HG03520 (cell line): ENCODE measurements around the gene TGFB2.

ENCODE experiments used
- ATAC-seq: cut with Tn5 transposase; IDR thresholded peaks from one replicate; pipeline ENCODE4 v1.9.1; 2021; ENCODE audit warnings: mild to moderate bottlenecking, moderate library complexity; ENCODE audit not compliant: unreplicated experiment

Gene TGFB2

GRCh38 chr1:218383681-218384080 lies 38.5 kb downstream of the TGFB2 start:
- ATAC-seq: no peak

- no peak for ATAC-seq
Observed at GRCh38 chr1:218384581-218384993, 39.5 kb downstream of the TGFB2 start.

DNA sequence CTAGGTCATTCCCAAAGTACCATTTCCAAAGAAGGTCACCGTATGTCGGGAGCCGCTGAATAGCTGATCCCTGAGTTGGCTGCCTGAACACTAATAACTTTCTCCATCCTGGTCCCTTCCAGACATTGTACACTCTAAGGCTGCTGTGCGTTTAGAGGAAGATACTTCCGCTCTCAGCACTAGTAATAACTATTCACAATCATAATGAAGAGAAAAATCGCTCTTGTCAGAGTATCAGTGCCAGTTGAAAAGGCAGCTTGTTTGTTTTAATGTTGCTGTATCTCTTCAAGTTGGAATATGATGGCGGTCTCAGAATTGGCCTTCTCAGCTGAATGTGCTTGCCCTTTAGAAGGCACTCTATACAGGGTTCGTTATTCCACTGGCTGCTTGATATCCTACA lies 43.5 kb downstream of the TGFB2 start:
- ATAC-seq: no peak

GRCh38 chr1:218390618-218391017 lies 45.5 kb downstream of the TGFB2 start:
- no peak for ATAC-seq

- no peak for ATAC-seq
Observed at GRCh38 chr1:218392780-218393179, 47.6 kb downstream of the TGFB2 start.

DNA sequence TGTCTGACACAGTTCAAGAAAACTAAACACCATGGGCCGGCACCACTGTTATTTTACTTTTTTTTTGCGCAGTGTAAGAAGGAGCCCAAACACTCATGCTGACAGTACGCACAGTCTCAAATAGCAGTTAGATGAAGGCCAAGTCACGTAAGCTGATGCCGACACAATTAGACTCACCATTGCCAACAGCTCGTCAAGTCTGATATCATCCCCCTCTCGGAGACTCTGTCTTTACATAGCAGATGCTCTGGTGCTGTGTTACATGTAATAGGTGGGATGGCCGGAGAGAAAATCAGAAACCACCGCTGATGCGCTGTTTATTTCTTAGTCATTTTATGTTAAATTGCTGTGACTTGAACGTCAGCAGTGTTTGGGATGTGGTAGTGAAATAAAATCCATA lies 49.3 kb downstream of the TGFB2 start:
- no peak for ATAC-seq

DNA sequence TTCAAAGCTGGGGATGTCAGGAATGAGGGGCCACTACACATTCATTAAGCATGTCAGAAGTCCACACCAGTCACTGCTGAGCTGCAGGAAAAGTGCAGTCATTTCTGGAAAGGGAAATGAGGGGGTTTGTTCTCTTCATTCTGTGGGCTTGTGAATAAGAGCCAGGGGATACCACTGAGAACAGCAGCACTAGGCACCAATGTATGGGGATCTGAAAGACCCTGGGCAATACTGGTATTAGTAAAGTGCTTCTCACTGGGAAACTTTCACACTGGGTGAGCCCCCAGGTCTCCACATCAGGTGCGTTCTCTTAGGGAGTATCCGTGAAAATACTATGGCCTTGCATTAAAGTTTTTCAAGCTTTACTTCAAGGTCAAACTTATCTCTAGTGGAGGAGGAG lies 49.9 kb downstream of the TGFB2 start:
- ATAC-seq: no peak

DNA sequence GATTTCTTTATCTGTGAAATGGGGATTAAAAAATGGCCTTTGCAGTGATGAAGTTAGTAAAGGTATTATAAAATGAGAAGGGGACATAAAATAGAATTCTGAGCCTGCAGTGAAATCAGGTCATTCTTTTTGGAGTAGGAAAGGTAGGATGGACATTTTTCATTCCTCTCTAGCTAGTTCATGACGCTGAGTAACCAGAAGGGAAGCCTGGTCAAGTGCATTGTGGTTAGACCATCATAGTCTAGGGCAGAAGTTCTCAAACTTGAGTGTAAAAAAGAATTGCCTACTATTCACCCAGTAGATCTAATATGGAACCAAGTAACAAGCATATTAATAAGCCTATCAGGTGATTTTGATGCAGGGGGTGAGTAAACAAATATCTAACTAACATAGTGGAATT lies 50.8 kb downstream of the TGFB2 start:
- no peak for ATAC-seq

DNA sequence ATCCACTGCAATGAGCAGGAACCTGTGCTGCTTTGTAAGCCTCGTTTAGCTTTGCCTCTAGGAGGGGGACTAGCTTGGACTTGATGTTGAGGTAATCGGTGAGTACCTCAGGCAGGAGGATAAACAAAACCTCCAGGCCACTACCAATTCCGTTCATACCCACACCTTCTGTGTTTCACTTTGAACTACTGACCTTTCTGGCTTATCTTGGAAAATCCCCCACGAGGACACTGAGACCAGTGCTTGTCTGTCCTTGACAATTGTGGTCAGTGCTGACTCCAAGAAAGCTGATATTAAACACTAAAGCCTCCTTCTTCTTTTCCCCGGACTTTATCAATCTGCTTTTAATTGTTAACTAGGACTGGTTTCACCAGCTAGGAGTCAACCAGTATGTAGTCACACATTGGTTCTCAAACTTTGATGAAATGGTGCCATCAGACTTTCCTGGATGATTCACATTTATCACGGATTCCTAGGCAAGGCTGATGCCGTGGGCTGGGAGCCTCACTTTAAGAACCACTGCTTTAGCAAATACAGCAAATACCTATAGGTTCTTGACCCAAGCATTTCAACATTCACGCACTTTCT lies 52.7 kb downstream of the TGFB2 start:
- ATAC-seq: no peak

DNA sequence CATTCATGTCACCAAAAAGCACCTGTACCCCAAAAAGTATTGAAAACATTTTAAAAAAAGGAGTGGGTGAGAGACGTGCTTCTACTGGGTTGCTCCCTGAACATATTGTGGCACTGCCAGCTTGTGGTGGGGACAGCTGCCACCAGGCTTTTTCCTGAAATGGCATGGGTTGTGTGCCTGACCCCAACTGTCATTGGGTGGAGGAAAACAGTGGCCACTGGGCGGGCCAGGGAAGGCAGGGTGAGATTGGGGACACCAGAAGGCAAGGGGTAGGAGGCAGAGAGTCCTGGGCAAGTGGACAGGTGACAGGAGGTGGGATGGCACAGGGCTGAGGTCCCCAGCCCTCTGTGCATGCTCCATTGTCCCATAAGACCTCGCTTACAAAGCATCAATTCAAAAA lies 55.5 kb downstream of the TGFB2 start:
- ATAC-seq: no peak

GRCh38 chr1:218401441-218401997 lies 56.4 kb downstream of the TGFB2 start:
- ATAC-seq: no peak

DNA sequence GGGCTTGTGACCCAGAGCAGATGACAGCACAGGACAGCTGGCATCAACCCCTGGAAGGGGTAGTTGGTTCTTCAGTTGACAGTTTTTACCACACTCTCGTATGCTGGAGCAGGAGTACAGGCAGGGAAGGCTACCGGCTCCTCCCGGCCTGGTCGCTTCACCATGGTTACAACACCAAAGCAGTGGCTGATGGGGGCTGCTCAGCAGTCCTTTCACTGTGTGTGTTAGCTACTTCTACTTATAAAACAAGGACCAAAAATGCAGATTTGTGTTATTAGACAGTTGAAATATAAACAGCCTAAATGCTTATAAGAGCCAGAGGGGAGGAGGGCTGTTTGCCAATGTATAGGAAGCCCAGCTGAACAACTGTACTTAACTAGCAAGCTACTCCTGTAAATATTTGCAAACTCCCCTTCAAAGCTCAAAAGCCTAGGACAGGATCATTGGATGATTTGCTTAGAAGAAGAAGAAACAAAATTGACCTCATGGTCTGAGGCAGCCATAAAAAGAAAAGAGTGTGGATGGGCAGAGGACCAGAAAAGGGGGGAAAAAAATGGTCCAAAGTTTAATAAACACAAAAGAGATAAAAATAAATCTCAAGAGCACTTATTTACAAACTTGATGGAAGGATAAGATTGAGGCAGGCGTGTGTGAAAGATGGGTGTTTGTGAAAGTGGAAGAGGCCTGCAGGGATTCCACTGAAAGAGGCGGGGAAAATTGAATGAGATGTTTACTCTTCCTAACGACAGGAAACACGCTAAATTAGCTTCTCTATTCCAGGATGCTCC lies 57.1 kb downstream of the TGFB2 start:
- no peak for ATAC-seq

DNA sequence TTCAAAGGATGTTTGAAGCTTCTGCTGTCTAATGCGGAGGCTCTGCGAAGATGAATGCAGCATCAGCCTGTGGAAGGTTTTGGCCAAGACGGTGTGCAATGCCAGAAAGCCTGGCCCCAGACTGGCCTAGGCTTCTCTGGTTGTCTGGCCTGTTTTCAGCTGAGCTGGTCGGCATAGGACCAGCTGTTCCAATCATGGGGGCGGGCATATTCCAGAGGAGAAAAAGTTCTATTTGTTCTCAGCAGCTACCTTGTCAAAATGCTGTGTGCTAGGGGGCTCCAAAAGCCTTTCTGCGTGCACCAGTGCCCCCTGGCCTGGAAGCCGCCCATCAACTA lies 57.6 kb downstream of the TGFB2 start:
- no peak for ATAC-seq

DNA sequence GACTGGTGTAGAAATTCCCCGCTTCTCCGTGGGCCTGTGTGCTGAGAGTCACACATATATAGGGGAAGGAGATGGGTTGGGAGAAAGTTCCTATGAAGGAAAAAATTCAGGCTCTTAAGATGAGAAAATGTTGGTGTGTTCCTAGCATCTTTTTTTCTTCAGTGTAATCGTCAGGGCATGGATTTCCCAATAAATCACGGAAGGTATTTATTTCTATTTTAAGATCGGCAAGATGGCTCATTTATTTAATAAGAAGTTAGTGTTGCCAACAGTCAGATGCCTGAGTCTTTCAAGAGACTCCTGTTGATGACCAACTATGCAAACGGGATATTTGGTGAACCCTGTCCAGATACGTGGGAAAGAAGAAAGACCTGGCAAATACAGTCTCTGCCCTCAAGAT lies 58.2 kb downstream of the TGFB2 start:
- ATAC-seq: no peak

DNA sequence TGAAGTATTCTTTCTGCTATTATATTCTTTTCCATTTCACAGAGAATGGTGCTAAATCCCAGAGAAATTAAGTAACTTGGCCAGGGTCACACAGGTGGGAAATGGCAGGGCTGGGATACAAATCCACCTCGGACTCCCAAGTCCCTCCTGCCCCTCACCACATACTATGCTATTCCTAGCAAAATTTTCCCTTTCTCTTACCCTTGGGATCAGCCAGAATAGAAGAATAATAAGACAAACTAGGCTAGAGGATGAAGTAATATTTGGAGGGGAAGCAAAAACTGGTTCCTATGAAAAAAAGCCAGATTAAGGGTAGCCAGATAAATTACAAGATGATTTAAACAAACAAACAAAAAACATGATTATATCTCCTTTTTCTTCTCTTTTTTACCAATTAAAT lies 62.5 kb downstream of the TGFB2 start:
- no peak for ATAC-seq

- ATAC-seq: no peak
Observed at GRCh38 chr1:218408135-218408534, 63.0 kb downstream of the TGFB2 start.

DNA sequence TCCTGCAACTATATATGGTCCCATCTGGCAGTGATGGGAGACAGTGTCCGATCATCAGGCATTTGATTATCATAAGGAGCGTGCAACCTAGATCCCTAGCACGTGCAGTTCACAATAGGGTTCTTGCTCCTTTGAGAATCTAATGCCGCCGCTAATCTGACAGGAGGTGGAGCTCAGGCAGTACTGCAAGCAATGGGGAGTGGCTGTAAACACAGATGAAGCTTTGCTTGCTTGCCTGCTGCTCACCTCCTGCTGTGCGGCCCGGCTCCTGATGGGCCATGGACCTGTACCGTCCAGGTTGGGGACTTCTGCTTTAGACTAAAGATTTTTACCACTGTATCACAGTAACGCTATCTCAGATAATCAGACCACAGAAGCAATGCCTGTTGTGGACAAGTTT lies 63.8 kb downstream of the TGFB2 start:
- no peak for ATAC-seq

DNA sequence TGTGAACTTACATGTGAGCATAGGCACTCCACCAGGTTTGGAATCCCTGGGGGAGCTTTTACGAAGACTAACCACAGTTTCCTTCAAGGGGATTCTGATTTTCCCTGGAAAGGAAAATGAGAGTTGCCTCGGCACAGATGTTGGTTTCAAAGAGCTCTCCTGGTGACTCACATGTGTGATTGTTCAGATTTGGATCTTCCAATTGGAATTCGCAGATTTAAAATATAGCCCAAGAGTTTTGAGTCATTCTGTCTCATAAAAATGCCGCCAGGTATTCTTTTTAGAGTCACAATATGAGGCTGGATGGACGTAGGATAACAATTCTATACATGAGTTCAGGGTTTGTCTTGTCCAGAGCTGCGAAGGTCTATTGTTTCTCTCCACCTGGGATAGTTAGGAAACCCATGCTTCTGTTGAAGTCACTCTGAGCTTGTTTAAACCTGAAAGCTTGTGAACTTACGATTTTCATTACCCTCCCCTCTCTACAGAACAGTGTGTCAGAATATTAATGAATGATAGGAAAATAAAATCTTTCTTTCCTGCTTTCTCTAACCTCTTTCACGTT lies 64.9 kb downstream of the TGFB2 start:
- ATAC-seq: no peak

GRCh38 chr1:218411101-218411500 lies 66.0 kb downstream of the TGFB2 start:
- ATAC-seq: no peak

DNA sequence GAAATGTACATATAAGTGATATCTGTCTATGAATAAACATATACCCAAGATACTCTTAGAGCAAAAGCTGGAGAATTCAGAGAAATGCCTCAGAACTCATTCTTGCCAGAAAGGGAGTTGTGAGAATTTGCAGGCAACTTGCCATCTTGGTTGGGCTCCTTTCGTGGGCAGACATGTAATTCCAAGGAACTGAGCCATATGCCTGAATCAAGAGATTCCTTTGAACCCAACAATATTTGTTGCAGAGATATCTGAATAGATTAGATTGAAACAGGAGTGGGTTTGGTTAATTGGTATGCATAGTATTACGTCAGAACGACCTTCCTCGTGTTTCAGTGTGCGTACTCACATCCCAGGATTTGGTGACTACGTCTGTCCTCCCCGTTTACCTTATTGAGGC lies 67.0 kb downstream of the TGFB2 start:
- no peak for ATAC-seq

- ATAC-seq: no peak
Observed at GRCh38 chr1:218413179-218413578, 68.0 kb downstream of the TGFB2 start.

DNA sequence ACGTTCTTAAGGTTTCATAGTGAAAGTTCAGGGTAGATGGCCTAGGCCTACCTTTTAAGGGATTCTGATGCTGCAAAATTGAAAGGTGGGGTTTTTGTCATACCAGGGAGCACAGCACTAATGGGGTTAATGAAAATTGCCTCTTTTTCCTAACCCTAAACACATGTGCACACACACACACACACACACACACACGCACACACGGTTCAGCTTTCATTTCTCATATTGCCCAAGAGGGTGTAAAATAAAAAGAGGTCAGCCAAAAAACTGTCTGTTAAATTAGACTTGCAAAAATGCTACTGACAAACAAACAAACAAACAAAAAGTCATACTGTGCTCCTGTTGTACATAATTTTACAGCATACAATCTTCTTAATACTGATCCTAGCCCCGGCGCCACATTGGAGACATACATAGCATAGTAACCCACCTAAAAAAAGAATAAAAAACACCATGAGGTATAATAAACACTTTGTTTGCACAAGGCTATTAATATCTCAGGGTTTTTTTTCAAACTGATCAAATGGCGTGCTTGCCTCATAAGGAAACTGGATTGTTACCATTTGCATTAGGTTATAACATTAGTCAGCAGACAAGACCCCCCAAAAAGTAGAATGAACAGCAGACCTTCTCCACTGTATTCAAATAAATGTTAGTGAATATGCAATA lies 69.1 kb downstream of the TGFB2 start:
- no peak for ATAC-seq
